GM12875 (cell line): Measurements from ENCODE around the gene PPL.

ENCODE experiments used
- H3K4me3 ChIP-seq: one replicate; pipeline ENCODE4 v1.5.1; 2011; ENCODE audit warnings: low read depth, low read length, control low read depth
- TF ChIP-seq, protein P1 (sequence below): IDR thresholded peaks from 2 replicates; pipeline ENCODE4 v1.5.1; 2011; ENCODE audit warnings: low read depth, mild to moderate bottlenecking, control low read depth, inconsistent platforms, low read length, moderate library complexity, borderline replicate concordance; ENCODE audit not compliant: insufficient read depth

PPL gene

DNA sequence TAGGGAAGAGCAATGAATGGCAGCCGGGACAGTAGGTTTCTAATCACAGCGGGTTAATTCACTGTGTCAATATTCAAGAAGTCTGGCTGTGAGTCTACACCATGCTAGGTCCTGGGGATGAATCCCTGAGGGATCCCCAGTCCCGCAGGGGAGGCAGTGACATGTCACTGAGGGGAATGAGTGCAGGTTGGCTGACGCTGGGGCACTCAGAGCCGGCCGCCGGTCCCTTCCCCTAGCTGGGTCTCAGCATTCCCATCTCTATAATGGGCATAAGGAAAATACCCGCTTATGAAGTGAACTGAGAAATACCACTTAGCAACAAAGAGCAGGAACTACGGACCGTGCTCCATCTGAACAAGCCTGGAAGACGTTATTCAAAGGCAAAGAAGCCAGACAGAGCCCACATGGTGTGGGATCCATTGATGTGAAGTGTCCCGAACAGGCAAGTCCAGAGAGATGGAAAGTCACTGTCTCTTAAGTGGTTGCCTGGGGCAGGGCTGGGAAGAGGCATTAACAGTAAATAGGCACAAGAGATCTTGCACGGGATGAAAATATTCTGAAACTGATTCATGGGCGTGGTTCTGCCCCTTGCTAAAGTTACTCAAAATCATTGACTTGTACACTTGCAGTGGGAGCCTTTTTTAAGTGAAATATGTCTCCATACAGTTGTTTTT, 31.9 kb downstream of the PPL start:
- TF ChIP-seq, protein P1, sequence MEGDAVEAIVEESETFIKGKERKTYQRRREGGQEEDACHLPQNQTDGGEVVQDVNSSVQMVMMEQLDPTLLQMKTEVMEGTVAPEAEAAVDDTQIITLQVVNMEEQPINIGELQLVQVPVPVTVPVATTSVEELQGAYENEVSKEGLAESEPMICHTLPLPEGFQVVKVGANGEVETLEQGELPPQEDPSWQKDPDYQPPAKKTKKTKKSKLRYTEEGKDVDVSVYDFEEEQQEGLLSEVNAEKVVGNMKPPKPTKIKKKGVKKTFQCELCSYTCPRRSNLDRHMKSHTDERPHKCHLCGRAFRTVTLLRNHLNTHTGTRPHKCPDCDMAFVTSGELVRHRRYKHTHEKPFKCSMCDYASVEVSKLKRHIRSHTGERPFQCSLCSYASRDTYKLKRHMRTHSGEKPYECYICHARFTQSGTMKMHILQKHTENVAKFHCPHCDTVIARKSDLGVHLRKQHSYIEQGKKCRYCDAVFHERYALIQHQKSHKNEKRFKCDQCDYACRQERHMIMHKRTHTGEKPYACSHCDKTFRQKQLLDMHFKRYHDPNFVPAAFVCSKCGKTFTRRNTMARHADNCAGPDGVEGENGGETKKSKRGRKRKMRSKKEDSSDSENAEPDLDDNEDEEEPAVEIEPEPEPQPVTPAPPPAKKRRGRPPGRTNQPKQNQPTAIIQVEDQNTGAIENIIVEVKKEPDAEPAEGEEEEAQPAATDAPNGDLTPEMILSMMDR, result no peak
- no peak overlapping the region for H3K4me3 ChIP-seq

DNA sequence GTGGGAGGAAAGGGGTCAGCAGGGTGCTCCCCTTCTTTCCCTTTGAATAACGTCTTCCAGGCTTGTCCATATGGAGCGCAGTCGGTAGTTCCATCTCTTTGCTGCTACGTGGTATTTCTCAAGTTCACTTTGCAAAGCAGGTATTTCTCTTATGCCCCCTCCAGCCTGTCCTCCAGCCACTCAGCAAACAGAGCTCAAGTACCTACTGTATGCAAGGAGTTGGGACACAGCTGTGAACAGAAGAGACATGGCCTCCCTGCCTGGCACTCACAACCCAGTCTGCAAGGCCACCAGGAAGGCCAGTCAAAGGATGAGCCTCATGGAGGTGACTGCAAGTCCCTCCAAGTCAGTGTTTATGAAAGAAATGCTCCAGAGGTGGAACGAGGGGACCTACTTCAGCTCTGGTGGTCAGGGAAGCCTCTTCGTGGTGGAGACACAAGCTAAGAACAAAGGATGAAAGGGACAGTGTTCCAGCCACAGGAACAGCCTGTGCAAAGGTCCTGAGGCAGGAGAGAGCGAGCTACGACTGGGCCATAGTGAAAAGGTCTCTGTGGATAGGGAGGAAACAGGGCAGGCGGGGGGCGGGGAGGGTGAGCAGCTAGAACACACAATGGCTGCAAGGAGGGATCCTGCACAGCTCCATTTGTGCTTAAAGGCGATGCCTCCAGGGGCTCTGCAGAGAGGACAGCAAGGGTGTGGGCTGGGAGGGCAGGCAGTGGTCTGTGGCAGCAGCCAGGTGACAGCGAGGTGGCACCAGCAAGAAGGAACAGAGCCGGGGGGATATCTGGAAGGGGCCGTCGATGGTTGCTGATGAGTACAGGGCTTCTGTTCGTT, 32.6 kb downstream of the PPL start:
- no peak overlapping the region for H3K4me3 ChIP-seq
- TF ChIP-seq, protein P1, result no peak

DNA sequence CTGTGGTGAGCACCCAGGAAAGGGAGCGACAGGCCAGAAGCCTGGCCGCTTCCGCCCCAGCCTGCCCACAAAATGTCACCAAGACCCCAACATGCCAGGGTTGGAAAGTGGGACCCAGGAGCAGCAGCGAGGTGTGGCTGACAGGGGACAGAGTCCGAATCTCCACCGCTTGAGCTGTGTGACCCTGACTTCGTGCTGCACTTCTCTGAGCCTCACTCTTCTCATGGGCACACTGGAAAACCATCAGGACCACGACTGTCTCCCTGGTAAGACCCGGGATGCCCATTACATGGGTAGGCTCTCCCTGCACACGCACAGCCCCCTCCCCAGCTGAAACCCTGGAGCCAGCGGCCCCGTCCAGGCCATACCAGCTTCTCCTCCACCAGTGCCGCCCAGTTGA, 34.9 kb downstream of the PPL start:
- TF ChIP-seq, protein P1, result no peak
- H3K4me3 ChIP-seq, result no peak overlapping the region

DNA sequence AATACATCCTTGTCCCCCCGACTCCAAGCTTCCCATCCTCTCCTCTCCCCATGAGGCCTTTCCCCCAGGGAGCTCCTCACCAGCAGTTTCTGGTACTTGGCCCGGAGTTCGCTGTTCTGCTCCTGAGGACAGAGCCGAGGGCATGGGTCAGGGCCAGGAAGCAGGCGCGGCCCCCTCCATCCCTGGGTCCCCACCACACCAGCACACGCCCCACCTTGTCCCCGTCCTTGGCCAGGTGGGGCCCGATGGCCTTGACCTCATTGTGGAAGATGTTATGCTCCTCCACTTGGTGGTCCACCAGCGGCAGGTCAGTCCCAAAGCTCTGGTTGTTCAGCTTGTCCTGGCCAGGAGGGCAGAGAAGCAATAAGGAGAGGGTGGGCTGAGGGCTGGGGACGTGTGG, 36.2 kb downstream of the PPL start:
- TF ChIP-seq, protein P1, result no peak

DNA sequence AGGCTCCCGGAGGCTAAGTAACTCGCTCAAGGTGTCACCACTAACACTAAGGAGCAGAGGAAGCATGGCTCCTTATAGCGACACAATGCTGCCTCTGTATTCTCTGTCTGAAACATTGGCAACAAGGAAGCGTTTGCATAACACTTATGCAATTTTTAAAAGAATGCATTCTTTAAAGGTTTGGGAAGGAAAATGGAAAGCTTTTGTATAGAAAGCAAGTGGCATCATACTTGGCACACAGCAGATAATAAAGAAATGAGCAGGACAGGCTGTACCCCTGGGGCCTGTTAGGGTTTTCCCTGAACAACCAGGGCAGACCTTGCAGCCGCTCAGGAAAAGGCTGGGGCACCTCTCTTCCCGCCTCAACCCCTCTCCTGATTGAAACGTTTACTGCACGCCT, 36.9 kb downstream of the PPL start:
- TF ChIP-seq, protein P1, result no peak
- H3K4me3 ChIP-seq, result no peak overlapping the region

More for the DNA sequence above, 36.2 kb downstream of the PPL start:
- no peak overlapping the region for H3K4me3 ChIP-seq

DNA sequence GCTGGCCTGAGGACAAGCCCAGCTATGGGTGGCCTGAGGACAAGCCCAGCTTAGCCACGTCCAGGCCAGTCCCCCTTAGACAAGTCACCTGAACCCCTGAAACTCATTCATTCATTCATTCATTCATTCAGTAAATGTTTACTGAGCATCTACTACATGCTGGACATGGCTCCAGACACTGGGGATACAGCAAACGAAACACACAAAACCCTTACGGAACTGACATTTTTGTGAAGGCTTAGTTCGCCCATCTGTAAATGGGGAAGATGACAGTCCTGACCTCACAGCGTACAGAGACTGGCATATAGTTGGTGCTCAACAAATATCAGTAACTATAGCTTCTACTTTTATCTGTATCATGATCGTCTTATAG, 37.5 kb downstream of the PPL start:
- TF ChIP-seq, protein P1, result no peak
- H3K4me3 ChIP-seq, result no peak overlapping the region
